Omental fat pad (tissue), 4 donors: ENCODE results near the gene MN1. TPM values are rescaled to one million over a fixed set of nuclear protein-coding genes. Genes with fewer than 3 reads are reported as not detected.

ENCODE experiments used
- ATAC-seq: fragments of 150-250 bp; one replicate; pipeline ENCODE4 v1.9.1; 2016; ENCODE audit warnings: mild to moderate bottlenecking, moderate library complexity; ENCODE audit not compliant: low FRiP score
- DNase-seq: peaks from one replicate; pipeline ENCODE4 v3.0.0-alpha.2; 2019; ENCODE audit warnings: low spot score
- total RNA-seq, 4 donors: library from RNA; depleted of rRNA; stranded (reverse); fragments of >200 nt; gene quantifications; one replicate each; pipeline ENCODE4 v1.1.0, GENCODE V29; 2016
- TF ChIP-seq, protein P1 (sequence below), 3 donors: fragments of 450-650 bp; IDR thresholded peaks; one replicate each; pipeline ENCODE4 v1.5.1; 2016 to 2017; ENCODE audit warnings: antibody characterized with exemption in 3 of 3, mild to moderate bottlenecking in 3 of 3, moderate library complexity in 2 of 3

MN1 gene
- total RNA-seq, 4 donors from 2014 or later: 4.8 to 16.5 (median 8.9) TPM

DNA sequence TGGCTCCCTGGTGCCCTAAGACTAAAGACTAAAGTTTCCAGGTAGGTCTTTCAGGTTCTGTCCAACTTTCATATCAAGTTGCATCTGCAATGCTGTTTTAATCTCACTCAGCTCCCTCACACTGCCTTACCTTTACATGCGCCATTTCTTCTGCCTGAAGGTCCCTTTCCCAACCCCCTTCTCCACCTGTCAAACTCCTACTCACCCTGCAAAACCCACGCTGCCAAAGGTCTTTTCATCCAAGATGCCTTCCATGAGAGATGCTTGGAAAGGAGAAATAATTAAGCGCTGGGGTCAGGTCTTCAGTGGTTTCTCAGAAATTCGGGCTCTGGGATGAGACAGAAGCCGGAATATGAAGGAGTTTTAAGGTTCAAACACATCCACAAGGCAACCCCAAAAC is 95.1 kb downstream of the MN1 start:
- ATAC-seq (no peak), DNase-seq (no peak)
- TF ChIP-seq, protein P1, sequence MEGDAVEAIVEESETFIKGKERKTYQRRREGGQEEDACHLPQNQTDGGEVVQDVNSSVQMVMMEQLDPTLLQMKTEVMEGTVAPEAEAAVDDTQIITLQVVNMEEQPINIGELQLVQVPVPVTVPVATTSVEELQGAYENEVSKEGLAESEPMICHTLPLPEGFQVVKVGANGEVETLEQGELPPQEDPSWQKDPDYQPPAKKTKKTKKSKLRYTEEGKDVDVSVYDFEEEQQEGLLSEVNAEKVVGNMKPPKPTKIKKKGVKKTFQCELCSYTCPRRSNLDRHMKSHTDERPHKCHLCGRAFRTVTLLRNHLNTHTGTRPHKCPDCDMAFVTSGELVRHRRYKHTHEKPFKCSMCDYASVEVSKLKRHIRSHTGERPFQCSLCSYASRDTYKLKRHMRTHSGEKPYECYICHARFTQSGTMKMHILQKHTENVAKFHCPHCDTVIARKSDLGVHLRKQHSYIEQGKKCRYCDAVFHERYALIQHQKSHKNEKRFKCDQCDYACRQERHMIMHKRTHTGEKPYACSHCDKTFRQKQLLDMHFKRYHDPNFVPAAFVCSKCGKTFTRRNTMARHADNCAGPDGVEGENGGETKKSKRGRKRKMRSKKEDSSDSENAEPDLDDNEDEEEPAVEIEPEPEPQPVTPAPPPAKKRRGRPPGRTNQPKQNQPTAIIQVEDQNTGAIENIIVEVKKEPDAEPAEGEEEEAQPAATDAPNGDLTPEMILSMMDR (IDR thresholded peaks at IDR 0.05): no peak

DNA sequence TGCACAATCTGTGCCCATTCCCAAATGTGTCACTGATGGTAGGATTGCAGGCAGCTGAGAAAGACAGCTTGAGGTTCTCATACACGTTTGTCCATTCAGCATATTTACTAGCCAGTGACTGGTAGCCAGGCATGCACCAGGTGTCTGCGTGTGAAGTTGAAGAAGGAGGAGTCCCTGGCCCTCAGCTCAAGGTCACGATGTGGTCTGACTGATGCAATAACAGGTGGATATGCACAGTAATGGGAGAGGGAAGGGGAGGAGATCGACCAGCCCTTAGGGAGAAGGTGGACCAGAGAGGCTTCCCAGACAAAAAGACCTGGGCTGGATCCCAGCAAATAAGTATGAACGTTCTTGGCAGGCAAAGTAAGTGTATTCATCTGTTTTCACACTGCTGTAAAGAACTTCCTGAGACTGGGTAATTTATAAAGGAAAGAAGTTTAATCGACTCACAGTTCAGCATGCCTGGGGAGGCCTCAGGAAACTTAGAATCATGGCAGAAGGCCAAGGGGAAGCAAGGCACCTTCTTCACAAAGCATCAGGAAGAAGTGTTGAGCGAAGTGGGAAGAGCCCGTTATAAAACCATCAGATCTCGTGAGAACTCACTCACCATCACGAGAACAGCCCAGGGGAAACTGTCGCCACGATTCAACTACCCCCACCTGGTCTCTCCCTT is 96.0 kb downstream of the MN1 start:
- TF ChIP-seq, protein P1 (IDR thresholded peaks at IDR 0.05): no peak
- DNase-seq (no peak), ATAC-seq (no peak)

- DNase-seq: no peak
- TF ChIP-seq, protein P1 (IDR thresholded peaks at IDR 0.05): no peak
- ATAC-seq: no peak
These were observed 97.0 kb downstream of the MN1 start for GRCh38 chr22:27704581-27704980.

- DNase-seq (no peak), ATAC-seq (no peak)
- TF ChIP-seq, protein P1 (IDR thresholded peaks at IDR 0.05): no peak
These were observed 102.1 kb downstream of the MN1 start for GRCh38 chr22:27699383-27700019.

DNA sequence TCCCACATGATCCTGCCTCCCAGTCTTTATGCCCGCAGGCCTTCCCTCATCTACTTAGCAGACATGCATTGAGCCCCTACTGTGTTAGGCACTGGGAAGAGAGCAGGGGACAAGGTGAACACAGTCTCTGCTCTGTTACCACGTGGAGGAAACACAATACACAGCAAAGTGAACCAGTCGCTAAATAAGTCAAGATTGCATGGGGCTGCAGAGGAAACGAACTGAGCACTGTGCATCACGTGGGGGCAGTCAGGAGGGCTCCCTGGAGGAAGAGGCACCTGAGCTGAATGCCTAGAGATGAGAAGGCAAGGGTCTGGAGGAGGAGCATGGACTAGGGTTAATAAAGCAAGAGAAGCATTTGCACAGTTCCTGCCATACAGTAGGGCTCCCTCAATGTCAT is 102.7 kb downstream of the MN1 start:
- DNase-seq (no peak), ATAC-seq (no peak)
- TF ChIP-seq, protein P1 (IDR thresholded peaks at IDR 0.05): no peak

Other genes with a start within 250 kb of the MN1 start
- 10 to 100 TPM; 49.2 to 95.0 (median 75.6) TPM for gene PITPNB, start 117.5 kb upstream of the MN1 start, total RNA-seq